ENCODE results near the gene PTPN3. TPM values are rescaled to one million over a fixed set of nuclear protein-coding genes. Genes with fewer than 3 reads are reported as not detected.

PTPN3 gene
- total and polyA plus RNA-seq, 2 experiments from 2014 or later = 0.86 to 1.3 TPM

DNA sequence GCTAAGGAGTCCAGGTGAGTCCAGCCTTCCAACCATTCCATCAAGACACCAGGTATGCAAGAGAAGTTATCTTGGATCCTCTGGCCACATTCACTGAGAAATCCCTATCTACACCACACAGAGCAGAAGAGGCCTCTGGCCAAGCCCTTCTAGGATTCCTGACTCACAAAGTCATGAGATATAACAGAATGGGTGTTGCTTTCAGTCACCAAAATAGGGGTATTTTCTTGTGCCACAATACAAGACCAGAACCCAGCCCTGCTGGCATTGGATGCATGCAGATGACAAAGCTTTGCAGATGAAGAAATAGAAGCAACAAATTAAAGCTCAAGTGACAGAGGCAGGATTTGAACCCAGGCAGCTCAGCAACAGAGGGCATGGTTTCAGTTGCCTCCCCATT is 73.5 kb downstream of the PTPN3 start:
- Histone ChIP-seq H3F3A (ENCODE audit: insufficient read depth) (no peaks in the 10 kb centered on the region), H2AFZ (no peak overlapping the region), H4K20me1 (ENCODE audit: insufficient read depth) (no peaks in the 10 kb centered on the region), H3K27me3 (replicated peaks; ENCODE audit: insufficient read depth) (no peaks in the 10 kb centered on the region), H3K36me3 (ENCODE audit: low read depth) (no peaks in the 10 kb centered on the region), H3K9me3 (ENCODE audit: low read depth) (no peaks in the 10 kb centered on the region), H3K27ac (no peak overlapping the region), H3K4me1 (ENCODE audit: insufficient read depth) (no peaks in the 10 kb centered on the region), H3K79me2 (ENCODE audit: insufficient read depth) (no peaks in the 10 kb centered on the region), H3K9ac (no peak overlapping the region), H3K4me3 (no peak overlapping the region), H3K9me2 (ENCODE audit: insufficient read depth) (no peaks in the 10 kb centered on the region), H3K4me2 (ENCODE audit: unreplicated experiment) (no peak overlapping the region)
- no peak for TF ChIP-seq EZH2 (IDR thresholded peaks at IDR 0.05; ENCODE audit: insufficient read depth, poor library complexity, severe bottlenecking)
- TF ChIP-seq EZH2phosphoT487 (IDR thresholded peaks at IDR 0.05; ENCODE audit: insufficient read depth, low read depth) = no peak
- no peak for DNase-seq
- in situ Hi-C loops (cut with MboI) = no loop called here

DNA sequence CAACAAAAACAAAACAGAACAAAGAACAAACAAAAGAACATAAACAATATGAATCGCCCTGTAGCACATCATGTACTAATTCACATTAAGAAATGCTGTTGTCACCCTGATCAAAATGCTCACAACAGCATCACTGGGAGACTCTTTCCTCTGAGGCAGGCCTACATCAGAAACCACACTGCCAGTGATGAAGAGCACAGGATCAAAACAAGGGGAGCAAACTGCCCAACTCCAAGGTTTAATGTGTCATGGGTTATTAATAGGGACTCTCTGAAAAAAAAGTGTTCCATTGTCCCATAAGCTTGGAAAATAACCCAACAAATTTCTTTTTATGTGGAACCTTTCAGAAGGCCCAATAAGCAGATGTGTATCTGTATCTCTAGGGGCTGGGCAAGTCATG is 74.2 kb downstream of the PTPN3 start:
- Histone ChIP-seq H3K79me2 (ENCODE audit: insufficient read depth) (no peaks in the 10 kb centered on the region), H3K4me2 (ENCODE audit: unreplicated experiment) (no peak overlapping the region), H2AFZ (no peak overlapping the region), H4K20me1 (ENCODE audit: insufficient read depth) (no peaks in the 10 kb centered on the region), H3K9ac (no peak overlapping the region), H3K4me3 (no peak overlapping the region), H3K9me2 (ENCODE audit: insufficient read depth) (no peaks in the 10 kb centered on the region), H3K27ac (no peak overlapping the region), H3K36me3 (ENCODE audit: low read depth) (no peaks in the 10 kb centered on the region), H3K9me3 (ENCODE audit: low read depth) (no peaks in the 10 kb centered on the region), H3K4me1 (ENCODE audit: insufficient read depth) (no peaks in the 10 kb centered on the region), H3F3A (ENCODE audit: insufficient read depth) (no peaks in the 10 kb centered on the region), H3K27me3 (replicated peaks; ENCODE audit: insufficient read depth) (no peaks in the 10 kb centered on the region)
- in situ Hi-C loops (cut with MboI) = no loop called here
- 96 to 100% methylated on average over 1 of the region's 1 CpG for WGBS, 2 experiments (ENCODE audit: low coverage in 1 of 2, low lambda C conversion rate in 2 of 2, missing lambda C conversion rate in 2 of 2)
- DNase-seq = no peak
- TF ChIP-seq EZH2 (IDR thresholded peaks at IDR 0.05; ENCODE audit: insufficient read depth, poor library complexity, severe bottlenecking) (no peak), EZH2phosphoT487 (IDR thresholded peaks at IDR 0.05; ENCODE audit: insufficient read depth, low read depth) (no peak)

DNA sequence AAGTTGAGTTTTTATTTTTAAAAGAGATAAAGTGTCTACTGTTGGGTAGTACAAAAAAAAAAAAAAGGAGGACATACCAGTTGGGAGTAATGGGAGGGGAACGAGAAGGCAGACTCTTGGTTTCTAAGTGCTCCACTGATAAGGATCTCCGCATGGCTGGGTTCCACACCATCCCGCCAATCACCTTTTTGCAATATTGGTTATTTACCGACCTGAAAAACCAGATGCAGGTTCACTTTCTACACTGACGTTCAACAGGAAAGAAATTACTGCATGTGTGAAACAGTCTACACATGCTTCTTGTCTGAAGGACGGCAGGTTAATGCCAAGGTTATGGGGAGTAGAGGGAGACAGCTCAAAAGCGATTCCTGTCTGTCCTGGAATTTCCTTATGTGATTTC is 75.5 kb downstream of the PTPN3 start:
- 82 to 84% methylated on average over 7 of the region's 7 CpGs for WGBS, 2 experiments (ENCODE audit: low coverage in 1 of 2, low lambda C conversion rate in 2 of 2, missing lambda C conversion rate in 2 of 2)

DNA sequence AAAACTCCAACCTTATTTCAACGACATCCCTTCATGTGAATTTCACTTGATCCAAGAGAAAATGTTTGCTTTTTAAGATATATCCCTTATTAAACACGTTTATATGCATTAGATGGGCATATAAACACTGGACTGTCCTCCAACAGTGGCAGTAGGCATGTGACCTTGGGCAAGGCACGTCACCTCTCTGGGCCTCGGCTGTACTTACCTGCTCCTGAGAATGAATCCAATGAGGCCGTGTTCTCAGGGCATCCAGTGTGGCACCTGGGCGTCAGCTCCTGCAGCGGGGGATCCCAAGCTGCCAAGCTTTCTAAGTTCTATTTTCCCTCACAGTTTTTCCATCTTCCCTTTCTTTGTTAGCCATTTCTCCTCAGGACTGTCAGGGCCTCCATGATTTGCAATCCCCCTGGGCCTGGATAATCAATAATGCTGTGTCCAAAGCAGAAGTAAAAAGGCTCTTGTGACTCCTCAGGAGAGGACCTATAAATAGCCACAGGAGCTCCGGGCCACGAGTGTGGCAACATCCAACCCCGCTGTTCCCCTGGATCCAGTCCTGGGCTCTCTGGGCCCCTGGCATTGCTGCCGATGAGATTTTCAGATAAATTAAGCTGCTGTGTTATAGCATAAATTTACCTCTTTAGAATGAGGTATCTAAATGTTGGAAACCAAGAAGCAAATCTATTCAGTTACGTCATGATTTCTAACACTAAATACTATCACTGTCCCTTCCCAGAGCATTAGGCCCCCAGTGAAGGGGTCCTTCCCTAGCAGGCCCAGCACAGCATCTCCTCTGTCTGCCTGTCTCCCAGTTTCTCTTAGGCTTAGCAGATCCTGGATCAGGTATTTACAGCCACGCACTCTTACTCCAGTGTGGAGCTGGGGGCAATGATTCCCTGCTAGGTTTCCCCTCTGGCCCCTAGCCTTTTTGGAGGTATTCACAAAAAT is 76.8 kb downstream of the PTPN3 start:
- TF ChIP-seq EZH2phosphoT487 (IDR thresholded peaks at IDR 0.05; ENCODE audit: insufficient read depth, low read depth) (no peak), EZH2 (IDR thresholded peaks at IDR 0.05; ENCODE audit: insufficient read depth, poor library complexity, severe bottlenecking) (no peak)
- Histone ChIP-seq H3K27me3 (replicated peaks; ENCODE audit: insufficient read depth) (no peaks in the 10 kb centered on the region), H3K9me3 (ENCODE audit: low read depth) (no peaks in the 10 kb centered on the region), H3K4me3 (no peak overlapping the region), H3K79me2 (ENCODE audit: insufficient read depth) (no peaks in the 10 kb centered on the region), H4K20me1 (ENCODE audit: insufficient read depth) (no peaks in the 10 kb centered on the region), H3K9me2 (ENCODE audit: insufficient read depth) (no peaks in the 10 kb centered on the region), H3K4me2 (ENCODE audit: unreplicated experiment) (no peak overlapping the region), H3K27ac (no peak overlapping the region), H3F3A (ENCODE audit: insufficient read depth) (no peaks in the 10 kb centered on the region), H3K4me1 (ENCODE audit: insufficient read depth) (no peaks in the 10 kb centered on the region), H3K9ac (no peak overlapping the region), H2AFZ (no peak overlapping the region), H3K36me3 (ENCODE audit: low read depth) (no peaks in the 10 kb centered on the region)
- in situ Hi-C loops (cut with MboI) = no loop called here
- 86 to 91% methylated on average over 13 of the region's 13 CpGs for whole genome bisulfite sequencing, 2 experiments (ENCODE audit: low coverage in 1 of 2, low lambda C conversion rate in 2 of 2, missing lambda C conversion rate in 2 of 2)
- no peak for DNase-seq

More for the DNA sequence above, 75.5 kb downstream of the PTPN3 start:
- no peak for TF ChIP-seq EZH2phosphoT487 (IDR thresholded peaks at IDR 0.05; ENCODE audit: insufficient read depth, low read depth)
- no peak for TF ChIP-seq EZH2 (IDR thresholded peaks at IDR 0.05; ENCODE audit: insufficient read depth, poor library complexity, severe bottlenecking)
- in situ Hi-C loops (cut with MboI) = no loop called here
- Histone ChIP-seq H3K36me3 (ENCODE audit: low read depth) (no peaks in the 10 kb centered on the region), H3K9me3 (ENCODE audit: low read depth) (no peaks in the 10 kb centered on the region), H3K9me2 (ENCODE audit: insufficient read depth) (no peaks in the 10 kb centered on the region), H3K27me3 (replicated peaks; ENCODE audit: insufficient read depth) (no peaks in the 10 kb centered on the region), H3K9ac (no peak overlapping the region), H3F3A (ENCODE audit: insufficient read depth) (no peaks in the 10 kb centered on the region), H3K4me3 (no peak overlapping the region), H2AFZ (no peak overlapping the region), H3K27ac (no peak overlapping the region), H3K4me1 (ENCODE audit: insufficient read depth) (no peaks in the 10 kb centered on the region), H3K4me2 (ENCODE audit: unreplicated experiment) (no peak overlapping the region), H3K79me2 (ENCODE audit: insufficient read depth) (no peaks in the 10 kb centered on the region), H4K20me1 (ENCODE audit: insufficient read depth) (no peaks in the 10 kb centered on the region)
- no peak for DNase-seq
